ENCODE measurements around the gene IL1RAP.

The IL1RAP gene

GRCh38 chr3:190616637-190617036, 102.8 kb downstream of the IL1RAP start:
- DNase-seq, result no peak

- peak; percentile 16 for DNase-seq
These were observed 103.3 kb downstream of the IL1RAP start for GRCh38 chr3:190617185-190617584.

- no peak for DNase-seq
These were observed 104.6 kb downstream of the IL1RAP start for GRCh38 chr3:190618330-190619030.

GRCh38 chr3:190619353-190619752, 105.5 kb downstream of the IL1RAP start:
- no peak for DNase-seq

GRCh38 chr3:190619761-190620160, 105.9 kb downstream of the IL1RAP start:
- no peak for DNase-seq

GRCh38 chr3:190620886-190621608, 107.2 kb downstream of the IL1RAP start:
- no peak for DNase-seq

GRCh38 chr3:190621927-190622326, 108.0 kb downstream of the IL1RAP start:
- DNase-seq, result no peak

GRCh38 chr3:190624282-190624681, 110.4 kb downstream of the IL1RAP start:
- DNase-seq, result no peak

GRCh38 chr3:190626951-190627620, 113.2 kb downstream of the IL1RAP start:
- DNase-seq, result no peak

GRCh38 chr3:190629088-190629487, 115.2 kb downstream of the IL1RAP start:
- no peak for DNase-seq

GRCh38 chr3:190631295-190631694, 117.4 kb downstream of the IL1RAP start:
- no peak for DNase-seq

GRCh38 chr3:190641564-190641963, 127.7 kb downstream of the IL1RAP start:
- DNase-seq, result no peak

- no peak for DNase-seq
These were observed 128.1 kb downstream of the IL1RAP start for GRCh38 chr3:190642016-190642415.

- no peak for DNase-seq
These were observed 130.2 kb downstream of the IL1RAP start for GRCh38 chr3:190644035-190644434.

- no peak for DNase-seq
These were observed 130.9 kb downstream of the IL1RAP start for GRCh38 chr3:190644766-190645165.

- DNase-seq, result no peak
These were observed 132.1 kb downstream of the IL1RAP start for GRCh38 chr3:190645932-190646460.

GRCh38 chr3:190646996-190647395, 133.1 kb downstream of the IL1RAP start:
- DNase-seq, result no peak

GRCh38 chr3:190655933-190656332, 142.0 kb downstream of the IL1RAP start:
- no peak for DNase-seq

GRCh38 chr3:190658106-190658505, 144.2 kb downstream of the IL1RAP start:
- no peak for DNase-seq

- DNase-seq, result no peak
These were observed 152.9 kb downstream of the IL1RAP start for GRCh38 chr3:190666821-190667220.

- DNase-seq, result no peak
These were observed 157.8 kb downstream of the IL1RAP start for GRCh38 chr3:190671658-190672057.

- no peak for DNase-seq
These were observed 159.3 kb downstream of the IL1RAP start for GRCh38 chr3:190673148-190673547.

- no peak for DNase-seq
These were observed 162.6 kb downstream of the IL1RAP start for GRCh38 chr3:190676481-190676880.

- DNase-seq, result no peak
These were observed 163.1 kb downstream of the IL1RAP start for GRCh38 chr3:190677001-190677400.
